Left hindlimb (tissue), 1 donor: ENCODE results near the gene CYP4F11.
"Not testable (repeated sequence)": the region's sequence is repeated elsewhere in the genome, so short reads cannot be mapped to it uniquely, and the experiment has no call there.

Source experiments
- DNase-seq: peaks from one replicate; pipeline ENCODE4 v3.0.0-alpha.2; 2018

CYP4F11 gene

DNA sequence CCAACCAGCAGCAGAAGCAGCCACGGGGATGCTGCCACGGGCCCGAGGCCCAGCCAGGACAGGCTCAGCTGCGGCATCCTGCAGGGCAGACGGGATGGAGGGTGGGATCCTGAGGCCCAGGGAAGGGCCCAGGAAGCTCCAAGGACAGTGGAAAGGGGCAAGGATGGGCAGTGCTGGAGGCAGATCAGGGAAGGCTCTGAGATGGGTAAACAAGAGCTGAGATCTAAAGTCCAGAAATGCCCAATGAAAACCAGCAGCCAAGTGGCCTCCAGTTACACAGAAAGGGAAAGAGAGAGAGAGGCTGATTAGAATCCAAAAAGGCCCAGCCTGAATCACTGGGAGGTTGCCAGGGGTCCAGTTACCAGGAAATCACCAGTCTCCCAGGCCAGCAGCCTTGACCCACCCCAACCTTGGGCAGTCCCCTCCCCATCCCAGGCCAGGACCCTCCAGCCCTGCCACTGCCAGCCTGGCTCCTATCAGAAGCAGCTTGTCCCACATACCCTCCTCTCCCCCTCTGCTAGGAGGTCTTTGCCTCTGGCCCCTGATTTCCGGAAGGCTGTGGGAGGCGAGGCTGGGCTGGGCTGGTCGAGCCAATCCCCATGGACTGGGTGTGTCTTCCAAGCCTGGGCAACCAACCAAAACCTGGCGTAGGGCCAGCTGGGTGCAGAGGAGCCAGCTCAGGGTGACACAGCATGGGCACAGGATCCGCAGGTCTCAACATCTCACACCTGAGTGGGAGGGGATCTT, at the start of gene CYP4F11:
CYP4F11 (minus strand) TSS at position 198 of the 747 bp plus-strand sequence; CDS start at position 77, 121 bp downstream.
- DNase-seq: no peak

DNA sequence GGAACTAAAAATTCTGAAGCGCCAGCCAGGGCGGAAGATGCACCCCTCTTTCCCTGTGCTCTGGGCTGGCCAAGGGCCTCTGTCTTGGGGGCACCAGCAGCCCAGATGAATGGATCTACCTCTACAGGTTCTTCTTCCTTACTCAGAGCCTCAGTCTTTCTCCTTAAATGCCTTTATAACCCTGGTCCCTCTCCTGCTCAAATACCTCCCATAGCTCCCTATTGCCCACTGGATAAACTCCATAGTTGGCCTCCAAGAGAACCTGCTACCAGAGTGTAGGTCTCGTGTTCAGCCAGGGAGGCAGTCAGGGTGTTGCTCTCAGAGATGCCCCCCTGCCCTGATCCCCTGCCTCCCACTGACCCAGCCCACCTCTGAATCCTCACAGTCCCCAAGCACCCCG, 45.0 kb upstream of the CYP4F11 start:
- DNase-seq: no peak

DNA sequence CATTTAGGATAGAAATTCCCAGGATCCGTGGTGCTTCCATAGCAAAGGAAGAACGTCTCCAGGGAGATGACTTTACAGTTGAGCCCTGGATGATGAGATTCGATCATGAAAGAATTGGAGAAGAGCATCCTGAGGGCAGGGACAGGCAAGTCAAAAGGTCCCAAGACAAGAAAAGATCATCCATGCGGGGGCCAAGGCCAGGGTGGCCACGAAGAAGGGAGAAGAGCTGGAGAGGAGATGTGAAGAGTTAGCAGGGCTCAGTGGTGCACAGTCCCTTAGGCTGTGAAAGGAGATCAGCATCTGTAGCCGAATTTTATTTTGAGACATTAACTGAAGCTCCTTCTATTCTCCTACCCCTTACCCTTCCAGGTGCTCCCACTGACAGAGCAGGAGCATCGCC, 43.4 kb upstream of the CYP4F11 start:
- no peak for DNase-seq

DNA sequence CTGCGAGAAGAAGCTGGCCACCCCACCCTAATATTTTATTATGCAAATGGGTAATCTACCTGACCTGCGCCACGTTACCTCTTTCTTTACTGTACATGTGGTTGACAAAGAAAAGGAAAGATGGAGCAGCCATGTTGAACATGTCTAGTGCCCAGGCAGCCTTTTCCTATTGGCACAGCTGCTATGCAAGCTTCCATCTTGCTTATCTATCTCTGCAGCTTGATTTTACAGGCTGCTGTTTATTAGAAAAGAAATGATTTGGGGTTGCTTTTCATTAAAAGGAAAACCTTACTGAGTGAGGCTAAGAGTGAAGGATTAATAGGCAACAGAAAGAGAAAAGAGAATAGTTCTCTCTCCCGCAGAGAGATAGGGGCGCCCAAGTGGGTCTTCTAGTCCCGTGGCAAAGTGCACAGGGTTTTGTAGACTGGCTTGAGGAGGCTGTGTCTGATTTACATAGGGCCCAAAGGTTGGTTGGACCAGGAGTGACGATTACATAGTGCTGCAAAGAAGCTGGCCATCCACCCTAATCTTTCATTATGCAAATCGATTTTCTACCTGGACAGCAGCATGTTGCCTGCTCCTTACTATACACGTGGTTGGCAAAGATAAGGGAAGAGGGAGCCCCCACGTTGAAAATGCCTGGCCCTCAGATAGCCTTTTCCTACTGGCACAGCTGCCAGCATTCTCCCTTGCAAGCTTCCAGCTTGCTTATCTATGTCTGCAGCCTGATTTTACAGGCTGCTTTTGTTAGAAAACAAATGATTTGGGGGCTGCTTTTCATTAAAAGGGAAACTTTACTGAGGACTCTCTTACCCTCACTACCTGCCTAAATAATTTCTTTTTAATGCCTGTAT, 42.7 kb upstream of the CYP4F11 start:
- DNase-seq: no peak

DNA sequence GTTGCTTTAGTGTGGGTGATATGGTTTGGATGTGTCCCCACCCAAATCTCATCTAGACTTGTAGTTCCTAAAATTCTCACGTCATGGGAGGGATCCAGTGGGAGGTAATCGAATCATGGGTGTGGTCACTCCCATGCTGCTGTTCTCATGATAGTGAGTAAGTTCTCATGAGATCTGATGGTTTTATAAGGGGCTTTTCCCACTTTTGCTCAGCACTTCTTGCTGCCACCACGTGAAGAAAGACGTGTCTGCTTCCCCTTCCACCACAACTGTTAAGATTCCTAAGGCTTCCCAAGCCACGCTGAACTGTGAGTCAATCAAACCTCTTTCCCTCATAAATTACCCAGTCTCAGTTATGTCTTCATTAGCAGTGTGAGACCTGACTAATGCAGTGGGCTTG, 40.5 kb upstream of the CYP4F11 start:
- DNase-seq: no peak

DNA sequence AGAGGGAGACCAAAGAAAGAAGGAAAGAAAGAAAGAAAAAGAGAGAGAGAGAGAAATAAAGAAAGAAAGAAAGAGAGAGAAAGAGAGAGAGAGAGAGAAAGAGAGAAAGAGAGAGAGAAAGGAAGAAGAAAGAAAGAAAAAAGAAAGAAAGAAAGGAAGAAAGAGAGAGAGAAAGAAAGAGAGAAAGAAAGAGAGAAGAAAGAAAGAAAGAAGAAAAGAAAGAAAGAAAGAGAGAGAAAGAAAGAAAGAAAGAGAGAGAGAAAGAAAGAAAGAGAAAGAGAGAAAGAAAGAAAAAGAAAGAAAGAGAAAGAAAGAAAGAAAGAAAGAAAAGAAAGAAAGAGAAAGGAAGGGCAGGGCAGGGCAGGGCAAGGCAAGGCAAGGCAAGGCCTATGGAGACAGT, 37.7 kb upstream of the CYP4F11 start:
- not testable (repeated sequence) for DNase-seq

GRCh38 chr19:15971224-15971780, 37.0 kb upstream of the CYP4F11 start:
- no peak for DNase-seq

DNA sequence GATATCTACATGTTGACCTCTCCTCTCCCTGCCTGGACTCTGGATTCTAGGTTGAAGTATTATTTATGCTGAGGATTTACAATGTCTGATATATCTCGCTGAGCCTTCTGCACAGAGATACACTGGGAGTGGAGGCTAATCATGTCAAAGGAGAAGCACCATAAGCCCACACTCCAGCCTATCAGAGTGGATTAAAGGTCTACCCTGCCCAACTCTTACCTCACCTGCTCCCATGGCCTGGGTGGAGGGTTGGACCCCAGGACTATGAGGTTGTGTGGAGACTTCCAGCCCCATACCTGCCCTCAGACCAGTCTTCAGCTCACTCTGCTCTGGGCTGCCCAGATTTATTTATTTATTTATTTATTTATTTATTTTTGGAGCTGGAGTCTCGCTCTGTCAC, 29.9 kb upstream of the CYP4F11 start:
- no peak for DNase-seq

GRCh38 chr19:15962319-15962718, 28.0 kb upstream of the CYP4F11 start:
- DNase-seq: no peak

DNA sequence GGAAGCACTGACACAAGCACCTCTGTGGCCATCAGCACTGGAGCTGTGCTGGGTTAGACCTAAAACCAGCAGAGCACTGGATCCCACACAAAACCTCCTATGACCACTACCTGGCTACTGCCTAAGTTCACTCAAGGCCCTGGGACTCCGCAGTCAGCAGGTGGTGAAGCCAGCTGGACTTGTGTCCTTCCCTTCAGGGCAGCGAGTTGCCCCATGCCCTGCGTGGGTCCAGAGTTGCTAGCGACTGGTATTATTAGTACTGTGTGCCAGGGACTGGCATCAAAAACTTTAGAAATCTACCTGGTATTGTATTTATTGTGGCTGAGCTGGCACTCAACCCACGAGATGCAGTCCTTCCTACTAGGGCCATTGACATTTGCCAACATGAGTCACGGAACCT, 20.5 kb upstream of the CYP4F11 start:
- no peak for DNase-seq

DNA sequence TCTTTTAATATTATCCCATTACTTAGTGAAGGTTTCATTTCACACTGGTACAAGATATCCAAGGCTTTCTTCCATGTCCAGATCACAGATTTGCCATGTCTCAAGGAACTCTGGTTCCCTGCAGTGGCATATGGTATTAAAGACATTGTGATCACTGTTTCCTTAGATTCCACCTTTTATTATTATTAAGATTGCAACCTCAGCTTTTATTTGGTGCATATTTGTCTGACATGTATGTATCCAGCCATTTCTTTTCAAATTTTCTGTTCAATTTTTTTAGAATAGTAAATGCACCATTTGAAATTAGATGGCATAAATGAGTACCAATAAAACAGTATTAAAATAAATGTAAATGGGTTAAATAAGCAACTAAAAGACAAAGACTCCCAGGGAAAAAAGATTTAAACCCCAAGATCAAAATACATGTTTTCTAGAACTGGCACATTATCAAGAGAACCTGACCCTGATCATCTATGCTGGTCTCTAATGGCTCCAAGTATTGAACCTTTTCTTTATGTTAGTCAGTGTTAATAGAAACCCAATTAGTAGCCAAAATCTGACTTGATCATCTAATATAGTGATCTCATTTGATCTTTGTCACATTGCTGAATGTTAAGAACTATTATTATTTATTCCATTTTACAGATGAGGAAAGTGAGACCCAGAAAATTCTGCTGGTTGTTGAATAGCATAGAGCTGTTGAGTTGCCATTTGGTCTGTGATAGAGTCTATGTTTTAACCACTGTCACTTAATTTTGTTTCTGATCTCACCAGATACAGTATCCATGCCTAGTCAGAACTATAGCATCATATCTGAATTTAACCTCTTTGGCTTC, 14.1 kb upstream of the CYP4F11 start, which contains the start of gene OR10H4:
OR10H4 (plus strand) TSS at position 786 of the 836 bp plus-strand sequence; CDS start at position 786, 0 bp downstream.
- DNase-seq: no peak

GRCh38 chr19:15945301-15945700, 11.0 kb upstream of the CYP4F11 start:
- DNase-seq: no peak

GRCh38 chr19:15944401-15944800, 10.1 kb upstream of the CYP4F11 start:
- no peak for DNase-seq

- DNase-seq: no peak
These were observed 3.4 kb upstream of the CYP4F11 start for GRCh38 chr19:15937771-15938170.

- DNase-seq: no peak
These were observed 2.6 kb upstream of the CYP4F11 start for GRCh38 chr19:15936950-15937349.

DNA sequence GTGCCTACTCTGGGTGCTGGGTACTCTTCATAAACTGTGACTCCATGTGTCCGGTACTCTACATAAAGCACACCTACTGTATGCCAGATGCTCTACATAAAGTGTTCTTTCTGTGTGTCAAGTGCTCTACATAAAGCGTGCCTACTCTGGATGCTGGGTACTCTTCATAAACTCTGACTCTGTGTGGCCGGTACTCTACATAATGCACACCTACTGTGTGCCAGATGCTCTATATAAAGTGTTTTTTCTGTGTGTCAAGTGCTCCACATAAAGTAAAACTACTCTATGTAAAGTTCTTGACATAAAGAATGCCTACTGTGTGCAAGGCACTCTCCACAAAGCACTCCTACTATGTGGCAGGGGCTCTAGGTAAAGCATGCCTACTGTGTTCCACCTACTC, 1.8 kb upstream of the CYP4F11 start:
- DNase-seq: no peak

GRCh38 chr19:15935167-15935702, 906 bp upstream of the CYP4F11 start:
- no peak for DNase-seq

- not testable (repeated sequence) for DNase-seq
These were observed 483 bp downstream of the CYP4F11 start for GRCh38 chr19:15933761-15934331.

DNA sequence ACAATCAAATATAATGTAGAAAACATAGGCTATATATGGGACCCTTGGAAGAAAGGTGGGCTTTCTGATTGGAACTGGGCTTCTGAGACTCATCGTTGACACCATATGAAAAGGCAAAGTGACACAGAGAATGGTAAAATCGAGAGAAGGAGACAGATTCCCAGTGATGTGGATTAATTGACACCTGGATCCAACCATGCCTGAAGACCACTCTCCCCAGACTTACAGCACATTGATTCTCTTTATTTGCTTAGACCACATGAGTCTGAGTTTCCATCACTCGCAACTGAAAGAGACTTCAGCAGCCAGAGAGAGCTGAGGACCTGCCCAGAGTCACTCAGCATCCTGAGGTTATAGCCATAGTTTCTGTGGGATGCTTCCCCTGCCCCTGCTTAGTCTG, 6.0 kb downstream of the CYP4F11 start:
- no peak for DNase-seq

DNA sequence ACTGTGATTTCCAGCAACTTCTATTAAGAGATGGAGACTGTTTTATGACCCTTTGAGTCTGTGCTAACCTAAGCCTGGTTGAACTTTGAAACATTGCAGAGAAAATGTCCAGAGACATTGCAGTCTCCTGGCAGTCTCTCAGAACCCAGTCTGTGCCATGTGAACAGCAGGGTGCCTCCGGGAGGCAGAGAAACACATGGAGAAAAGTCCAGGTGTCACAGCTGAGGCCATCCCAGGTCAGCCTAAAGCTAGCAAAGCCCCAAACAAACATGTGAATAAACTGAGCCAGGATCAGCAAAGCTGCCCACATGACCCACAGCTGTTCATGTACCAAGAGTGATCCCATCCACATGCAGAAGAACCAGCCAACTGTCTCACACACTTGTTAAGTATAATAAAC, 7.8 kb downstream of the CYP4F11 start:
- DNase-seq: no peak

DNA sequence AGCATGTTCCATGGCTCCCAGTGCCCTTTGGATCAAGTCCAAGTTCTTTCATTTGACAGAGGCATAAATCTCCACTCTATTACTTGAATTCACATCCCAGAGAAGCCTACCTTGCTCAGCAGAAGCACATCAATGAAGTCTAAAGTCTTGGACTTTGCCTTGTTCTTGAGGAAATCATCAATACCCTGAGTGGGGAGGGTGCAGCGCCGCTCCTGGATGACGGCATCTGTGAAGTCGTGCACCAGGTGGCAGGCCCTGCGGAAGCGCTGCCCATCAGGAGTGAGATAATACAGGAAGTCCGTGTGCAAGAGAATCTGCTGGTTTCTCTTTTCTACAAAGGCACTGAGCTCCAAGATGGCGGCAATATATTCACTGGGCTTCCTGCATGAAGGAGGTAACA, 10.6 kb downstream of the CYP4F11 start:
- DNase-seq: no peak

DNA sequence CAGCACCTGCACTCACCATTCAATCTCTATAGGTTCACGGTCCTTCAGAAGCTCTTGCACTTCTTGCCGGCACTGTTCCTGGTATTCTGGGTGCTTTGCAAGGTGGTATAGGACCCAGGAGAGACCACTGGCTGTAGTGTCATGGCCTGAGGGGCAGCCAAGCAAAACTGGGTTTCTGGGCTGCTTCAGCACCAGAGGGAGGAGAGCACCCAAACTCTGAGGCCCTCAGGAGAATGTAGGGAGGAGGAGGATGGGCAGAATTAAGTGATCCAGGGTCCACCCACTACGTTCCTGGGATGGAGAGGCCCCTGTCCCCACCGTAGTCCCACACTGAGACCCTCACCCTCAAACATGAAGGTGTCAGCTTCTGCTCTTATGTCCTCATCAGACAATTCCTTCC, 12.3 kb downstream of the CYP4F11 start:
- DNase-seq: no peak
